HG03066 (cell line): Measurements from ENCODE around the gene ZBP1.

ENCODE experiments used
- ATAC-seq: cut with Tn5 transposase; IDR thresholded peaks from one replicate; pipeline ENCODE4 v1.9.1; 2021; ENCODE audit warnings: low read depth; ENCODE audit not compliant: unreplicated experiment

ZBP1 gene, protein sequence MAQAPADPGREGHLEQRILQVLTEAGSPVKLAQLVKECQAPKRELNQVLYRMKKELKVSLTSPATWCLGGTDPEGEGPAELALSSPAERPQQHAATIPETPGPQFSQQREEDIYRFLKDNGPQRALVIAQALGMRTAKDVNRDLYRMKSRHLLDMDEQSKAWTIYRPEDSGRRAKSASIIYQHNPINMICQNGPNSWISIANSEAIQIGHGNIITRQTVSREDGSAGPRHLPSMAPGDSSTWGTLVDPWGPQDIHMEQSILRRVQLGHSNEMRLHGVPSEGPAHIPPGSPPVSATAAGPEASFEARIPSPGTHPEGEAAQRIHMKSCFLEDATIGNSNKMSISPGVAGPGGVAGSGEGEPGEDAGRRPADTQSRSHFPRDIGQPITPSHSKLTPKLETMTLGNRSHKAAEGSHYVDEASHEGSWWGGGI

DNA sequence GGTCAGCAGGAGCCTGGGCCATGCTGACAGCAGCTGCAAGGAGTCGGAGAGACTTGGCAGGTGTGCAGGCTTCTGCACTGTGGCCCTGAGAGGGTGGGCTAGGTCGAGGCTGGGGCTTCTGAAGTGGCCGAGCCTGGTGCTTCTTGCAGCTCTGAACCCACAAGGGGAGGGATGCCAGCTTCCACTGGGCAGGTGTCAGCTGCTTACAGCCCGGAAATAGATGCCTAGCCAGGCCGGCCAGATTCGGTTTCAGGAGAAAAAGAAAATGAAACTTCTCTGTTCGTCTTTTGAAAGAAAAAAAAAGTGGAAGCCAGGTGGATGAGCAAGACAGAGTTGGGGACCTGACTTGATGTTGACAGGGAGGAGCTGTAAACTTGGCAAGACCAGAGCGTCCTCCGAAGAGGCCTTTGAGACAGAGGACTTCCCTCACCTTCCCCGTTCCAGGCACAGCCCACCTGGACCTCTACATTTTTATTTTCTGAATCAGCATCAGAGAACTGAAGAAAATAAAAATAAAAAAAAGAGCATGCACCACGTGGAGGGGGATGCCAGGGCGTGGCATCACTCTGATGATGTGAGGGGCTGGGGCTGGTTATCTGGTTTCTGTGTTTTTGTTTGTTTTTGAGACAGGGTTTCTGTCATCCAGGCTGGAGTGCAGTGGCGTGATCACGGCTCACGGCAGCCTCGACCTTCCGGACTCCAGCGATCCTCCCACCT is at the start of gene ZBP1:
Gene ZBP1, minus strand, starts transcription at position 153 of the 717 bp plus-strand sequence. Its CDS starts 131 bp downstream, at position 22.
- ATAC-seq = peak; percentile 54

DNA sequence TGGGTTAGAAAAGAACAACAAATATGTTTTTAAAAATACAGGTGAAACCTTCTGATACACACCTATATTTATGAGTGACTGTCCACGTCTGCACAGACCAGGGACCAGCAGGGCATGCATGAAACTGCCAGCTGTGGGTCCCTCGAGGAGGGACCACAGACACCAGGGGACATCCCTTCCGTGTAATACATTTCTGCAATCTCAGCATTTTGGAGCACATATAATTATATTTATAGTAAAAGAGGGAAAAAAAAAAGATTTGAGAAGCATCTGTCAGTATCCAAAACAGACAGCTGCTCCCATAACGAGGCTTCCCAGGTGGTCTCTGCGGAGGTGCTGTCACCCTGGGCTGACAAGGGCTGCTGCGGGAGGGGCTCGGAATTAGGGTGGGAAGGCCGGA is 49.4 kb upstream of the ZBP1 start:
- ATAC-seq = no peak

DNA sequence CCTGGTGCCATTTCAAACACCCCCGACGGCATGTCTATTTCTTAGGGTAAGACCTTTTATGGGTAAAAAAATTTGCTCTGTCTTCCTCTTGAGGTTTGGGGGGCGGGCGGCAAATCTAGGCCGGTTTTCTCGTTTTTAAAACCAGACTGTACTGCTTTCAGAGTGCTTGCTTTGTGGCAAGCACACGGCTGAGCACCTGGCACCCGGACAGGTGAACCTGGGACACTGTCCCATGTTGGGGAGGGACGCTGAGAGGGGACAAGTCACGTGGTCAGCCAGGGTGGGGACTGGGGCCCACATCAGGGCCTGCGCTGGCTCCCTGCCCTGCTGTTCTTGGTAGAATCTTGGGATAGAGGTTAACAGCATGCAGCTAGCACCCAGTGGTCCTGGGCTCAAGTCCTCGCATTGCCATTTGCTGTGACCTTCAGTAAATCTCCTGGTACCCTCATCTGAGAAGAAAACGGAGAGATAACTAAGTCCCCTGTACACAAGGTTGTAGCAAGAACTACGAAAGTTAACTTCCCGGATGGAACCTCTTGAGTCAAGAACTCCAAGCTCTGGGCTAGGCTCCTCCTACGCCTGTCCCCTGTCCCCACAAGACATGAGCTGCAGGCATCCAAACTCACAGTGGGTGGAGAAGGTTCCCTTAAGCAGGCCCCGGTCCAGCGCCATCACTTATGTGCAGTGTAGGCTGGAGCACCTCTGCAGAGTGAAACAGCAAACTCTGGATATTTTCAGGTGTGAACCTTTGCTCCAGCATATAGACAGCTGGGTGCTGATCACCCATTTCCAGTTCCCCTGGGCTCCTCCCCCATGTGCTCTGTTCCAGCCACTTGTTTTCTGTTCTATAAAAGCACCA is 47.9 kb upstream of the ZBP1 start:
- ATAC-seq = no peak

DNA sequence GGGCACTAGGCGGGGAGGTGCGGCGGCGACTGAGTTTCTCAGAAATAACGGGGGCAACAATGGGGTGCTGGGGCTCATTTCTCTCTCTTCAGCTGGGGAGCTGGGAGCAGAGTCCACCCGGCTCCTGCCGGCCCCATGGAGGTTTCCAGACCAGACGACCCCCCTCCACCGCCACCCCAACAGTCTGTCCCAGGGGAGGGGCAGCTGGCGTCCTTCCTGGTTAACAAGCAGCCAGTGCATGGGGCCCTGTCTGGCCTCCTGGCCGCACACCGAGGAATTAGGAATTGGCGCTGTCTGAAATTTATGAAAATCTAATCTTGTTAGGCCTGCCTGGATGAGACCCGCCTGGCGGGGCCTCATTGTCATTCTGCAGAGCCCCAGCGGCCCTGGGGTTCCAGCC is 47.2 kb upstream of the ZBP1 start:
- ATAC-seq = no peak

DNA sequence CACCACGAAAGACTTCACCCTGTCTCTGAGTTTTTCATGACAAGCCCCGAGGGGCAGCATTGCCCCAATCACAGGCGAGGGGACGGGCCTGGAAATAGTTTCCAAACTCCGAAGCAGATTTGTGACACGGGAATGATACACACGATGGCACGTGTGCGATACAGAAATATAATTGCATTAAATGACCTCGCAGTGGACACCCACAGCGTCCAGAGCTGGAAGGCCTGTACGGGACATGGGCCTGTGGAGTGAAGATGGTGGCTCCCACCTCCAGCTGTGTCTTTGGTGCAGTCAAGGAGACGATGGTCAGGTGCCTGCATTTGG is 46.6 kb upstream of the ZBP1 start:
- ATAC-seq = no peak

DNA sequence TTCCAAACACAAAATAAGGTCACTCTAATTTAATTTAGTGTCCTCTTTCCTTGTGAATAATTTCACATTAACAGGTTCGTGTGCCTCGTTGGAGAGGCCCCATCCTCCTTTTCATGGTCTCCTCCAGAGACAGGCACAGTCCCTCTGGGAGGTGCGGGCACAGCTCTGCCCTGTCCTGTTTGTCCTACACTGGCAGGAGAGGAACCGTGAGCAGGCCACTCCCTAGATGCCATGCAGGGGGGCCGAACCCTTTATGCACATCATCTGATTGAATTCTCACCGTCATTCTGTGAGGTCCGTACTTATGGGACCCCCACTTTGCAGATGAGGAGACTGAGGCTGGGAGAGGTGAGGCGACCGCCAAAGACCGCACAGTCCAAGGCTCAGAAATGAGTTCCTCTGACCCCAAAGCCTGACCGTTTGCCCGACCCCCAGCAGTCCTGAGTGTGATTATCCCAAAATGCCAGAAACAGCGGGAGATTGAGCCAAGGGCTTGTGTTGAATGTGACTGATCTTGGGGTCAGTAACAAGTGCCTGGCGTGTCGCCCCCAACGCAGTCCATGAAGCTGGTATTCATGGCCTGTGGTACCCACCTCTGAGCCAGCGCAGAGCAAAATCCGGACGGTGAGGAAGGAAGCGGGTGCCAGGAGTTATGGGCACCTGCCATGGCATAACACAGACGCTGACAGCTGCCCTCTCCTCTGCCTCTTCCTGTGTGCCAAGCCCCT is 46.0 kb upstream of the ZBP1 start:
- ATAC-seq = no peak

DNA sequence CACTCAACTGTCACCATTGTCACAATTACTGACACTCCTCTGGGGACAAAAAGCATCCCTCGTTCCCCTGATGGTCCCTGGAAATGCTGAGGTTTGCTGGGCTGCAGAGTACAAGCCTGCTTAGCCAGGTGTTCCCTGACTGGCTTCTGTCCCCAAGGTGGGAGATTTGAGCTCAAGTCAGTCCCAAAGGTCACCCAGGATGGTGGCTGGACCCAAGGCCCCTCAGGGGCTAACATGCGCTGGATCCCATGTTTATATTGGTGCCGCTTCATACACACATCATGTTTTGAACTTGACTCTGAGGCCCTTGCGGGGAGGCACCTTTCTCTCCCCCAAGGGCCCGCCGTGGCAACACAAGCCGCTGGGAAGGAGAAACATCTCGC is 45.4 kb upstream of the ZBP1 start:
- no peak for ATAC-seq

DNA sequence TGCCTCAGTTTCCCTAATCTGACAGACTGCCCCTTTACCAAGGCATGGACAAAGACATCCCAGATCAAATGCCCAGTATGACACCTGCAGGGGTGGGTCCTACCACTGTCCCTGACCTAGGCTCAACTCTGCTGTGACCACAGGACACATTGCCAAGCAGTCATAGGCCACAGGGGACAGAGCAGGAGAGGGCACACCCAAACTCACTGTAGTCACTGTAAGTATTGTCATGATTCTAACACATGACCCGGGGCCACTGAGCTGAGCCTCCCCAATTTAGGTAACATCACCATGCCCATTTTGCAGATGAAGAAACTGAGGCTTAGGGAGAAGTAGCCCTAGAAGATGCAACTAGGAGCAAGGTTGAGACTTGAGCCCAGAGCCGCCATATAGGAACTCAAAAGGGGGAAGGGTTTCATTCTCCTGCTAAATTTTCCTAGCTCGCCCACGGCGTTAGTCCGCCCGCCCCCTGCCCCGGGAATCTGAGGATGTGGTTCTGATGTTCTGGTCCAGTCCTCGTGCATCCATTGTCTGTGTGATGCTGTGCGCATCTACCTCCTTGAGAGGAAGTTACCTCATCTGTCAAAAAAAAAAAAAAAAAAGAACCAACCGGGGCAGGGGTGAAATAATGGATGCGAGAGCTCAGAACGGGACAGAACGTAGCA is 44.8 kb upstream of the ZBP1 start:
- ATAC-seq = no peak

DNA sequence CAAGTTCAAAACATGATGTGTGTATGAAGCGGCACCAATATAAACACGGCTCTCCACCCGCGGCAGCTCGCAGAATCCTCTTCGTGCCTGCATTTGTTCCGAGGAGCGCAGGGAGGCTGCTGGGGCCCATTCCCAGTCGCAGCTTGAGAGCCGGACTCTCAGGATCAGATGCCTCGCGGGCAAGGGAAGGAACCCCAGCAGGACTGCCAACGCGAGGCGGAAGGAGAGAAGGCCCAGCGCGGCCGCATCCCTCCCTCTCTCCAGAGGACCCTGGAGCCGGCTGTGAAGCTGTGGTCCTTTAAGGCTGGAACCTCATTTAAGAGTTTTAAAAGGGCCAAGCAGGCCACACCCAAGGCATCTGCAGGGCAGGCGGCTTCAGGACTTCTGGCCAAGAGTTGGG is 44.2 kb upstream of the ZBP1 start:
- no peak for ATAC-seq

DNA sequence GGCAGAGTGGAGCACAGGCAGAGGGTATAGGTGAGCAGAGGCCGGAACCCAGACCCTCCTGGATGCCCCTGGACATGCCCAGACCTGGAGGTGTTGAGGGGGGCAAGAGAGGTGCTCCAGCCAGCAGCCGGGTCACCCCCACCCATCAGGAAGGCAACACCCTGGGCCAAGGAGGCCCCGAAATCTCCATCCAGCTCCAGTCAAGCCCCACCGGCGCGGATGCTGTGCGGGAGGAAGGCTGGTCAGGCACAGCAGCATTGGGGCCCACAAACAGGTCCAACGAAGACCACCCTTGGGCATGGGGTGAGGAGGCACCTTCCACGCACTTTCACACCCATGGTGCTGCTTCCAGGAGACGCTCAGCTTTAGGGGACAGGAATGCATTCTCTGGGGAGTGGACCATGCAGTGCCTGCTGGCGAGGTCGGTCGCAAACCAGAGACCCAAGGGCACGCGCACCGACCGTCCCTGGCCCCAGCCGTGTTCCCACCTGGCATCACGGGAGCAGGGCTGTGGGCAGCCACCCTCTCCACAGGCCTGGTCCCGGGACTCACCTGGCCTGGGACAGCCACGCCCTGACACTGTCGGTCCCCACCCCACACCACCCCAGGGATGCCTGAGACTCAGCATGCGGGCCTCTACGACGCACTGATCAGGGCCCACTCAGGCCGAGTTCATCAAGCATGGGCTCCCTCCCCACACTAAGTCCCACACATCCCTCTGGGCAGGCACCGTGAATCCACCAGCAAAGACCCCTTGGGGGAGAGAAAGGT is 43.6 kb upstream of the ZBP1 start:
- ATAC-seq = no peak

DNA sequence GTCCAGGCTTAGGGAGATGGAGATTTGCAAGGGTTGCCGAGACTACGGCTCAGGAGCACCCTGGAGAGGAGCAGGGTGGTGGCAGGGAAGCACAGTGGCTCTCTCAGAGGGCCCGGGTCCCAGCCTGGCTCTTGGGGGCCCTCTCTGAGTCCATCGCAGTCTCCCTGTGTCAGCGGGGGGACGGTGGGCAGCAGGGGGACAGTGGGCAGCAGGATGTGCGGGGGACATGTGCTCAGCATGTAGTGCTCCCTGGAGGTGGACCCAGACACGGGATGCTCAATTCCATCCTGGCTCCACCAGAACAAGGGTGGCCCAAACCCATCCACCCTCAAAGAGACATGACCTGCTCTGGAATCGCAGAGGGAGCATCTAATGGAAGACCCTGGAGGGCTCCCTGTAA is 43.0 kb upstream of the ZBP1 start:
- ATAC-seq = no peak

DNA sequence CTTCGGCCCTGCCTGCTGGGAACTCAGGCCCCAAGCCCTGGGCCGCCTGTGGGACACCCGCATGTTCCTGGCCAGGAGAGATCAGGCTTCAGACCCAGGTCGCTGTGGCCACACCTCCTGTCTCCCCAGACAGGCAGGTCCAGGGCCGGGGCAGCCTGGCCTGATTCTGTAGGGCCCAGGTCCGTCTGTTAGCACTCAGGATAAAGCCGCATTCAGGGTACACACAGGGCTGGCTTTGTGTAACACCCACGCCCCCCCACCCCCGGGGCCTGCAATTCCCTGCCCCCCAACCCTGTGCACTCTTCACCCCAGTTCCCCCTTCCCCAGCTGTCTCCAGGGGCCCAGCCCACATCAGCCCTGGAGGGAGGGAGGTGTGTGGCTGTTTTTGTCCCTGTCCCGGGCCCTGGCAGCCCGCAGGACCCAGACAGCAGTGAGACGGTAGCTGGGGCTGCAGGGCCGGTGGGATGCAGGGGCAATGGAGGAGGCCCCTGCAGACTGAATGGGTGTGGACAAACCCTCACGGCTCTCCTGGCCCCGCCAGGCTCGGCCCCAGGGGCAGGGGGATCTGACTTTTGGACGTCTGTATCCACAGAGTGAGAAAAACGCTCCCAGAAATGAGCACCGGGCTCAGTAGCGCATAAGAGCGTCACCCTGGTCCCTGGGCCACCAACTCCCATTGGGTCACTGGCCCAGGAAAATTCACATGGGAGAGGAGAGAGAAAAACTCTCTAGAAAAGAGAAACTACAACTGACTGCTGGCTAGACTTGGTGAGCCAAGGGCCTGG is 42.4 kb upstream of the ZBP1 start:
- no peak for ATAC-seq

DNA sequence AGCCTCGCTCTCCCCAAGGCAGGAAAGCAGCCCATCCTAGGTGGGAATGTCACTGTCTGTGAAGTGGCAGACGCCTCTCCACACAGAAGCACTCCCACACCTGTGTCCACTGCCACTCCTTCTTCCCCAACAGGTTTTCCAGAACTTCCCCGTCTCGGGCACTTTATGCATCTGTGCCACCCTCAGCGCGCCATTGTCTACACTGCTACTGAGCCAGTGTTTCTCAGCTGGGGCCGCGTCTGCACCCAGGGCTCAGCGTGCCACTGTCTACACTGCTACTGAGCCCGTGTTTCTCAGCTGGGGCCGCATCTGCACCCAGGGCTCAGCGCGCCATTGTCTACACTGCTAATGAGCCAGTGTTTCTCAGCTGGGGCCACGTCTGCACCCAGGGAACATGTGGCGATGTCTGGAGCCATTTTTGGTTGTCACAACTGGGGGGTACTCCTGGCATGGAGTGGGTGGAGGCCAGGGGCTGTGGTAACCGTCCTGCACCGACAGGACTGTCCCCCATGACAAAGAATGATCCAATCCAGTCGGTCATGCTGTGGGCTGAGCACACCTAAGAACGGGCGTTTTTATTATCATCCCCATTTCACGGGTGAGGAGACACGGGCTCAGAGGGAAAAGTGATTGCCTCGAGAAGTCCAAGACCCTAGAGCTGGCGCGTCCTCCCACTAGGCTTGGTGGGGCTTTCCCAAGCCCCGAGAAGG is 41.7 kb upstream of the ZBP1 start:
- ATAC-seq = no peak

DNA sequence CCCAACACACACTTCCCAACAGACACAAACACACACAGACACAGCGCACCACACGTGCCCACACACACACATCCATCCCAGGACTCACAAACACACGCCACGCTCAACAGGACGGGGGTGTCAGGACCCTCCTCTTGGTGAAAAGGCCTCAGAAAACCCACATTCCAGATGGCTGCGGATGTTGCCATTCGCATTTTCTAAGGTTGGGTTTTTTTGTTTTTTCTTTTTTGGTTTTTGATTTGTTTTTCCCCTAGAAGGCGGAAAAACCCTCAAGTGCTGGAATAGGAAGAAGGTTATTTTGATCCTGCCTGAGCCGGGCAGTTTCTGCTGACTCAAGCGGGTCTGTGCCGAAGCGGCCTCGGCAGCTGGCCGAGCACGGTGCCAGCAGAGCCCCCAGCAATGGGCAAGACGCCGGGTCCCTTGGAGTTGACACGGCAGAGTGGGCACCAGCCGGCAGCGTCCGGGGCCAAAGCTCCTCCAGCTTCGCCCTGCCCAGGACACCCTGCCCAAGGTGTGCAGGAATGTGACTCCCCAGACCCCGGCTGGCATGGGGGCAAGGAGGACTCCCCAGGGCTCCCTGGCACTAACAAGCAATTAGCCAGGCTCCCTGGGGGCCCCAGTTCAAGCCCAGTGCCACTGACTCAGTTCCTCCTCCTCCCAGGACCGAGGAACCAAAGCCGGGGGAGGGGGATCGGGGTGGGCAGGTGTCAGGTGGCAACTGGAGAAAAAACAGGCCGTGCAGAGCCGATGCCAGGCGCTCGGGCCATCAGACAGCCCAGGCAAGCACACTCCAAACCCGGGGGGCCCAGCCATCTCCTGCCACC is 40.9 kb upstream of the ZBP1 start:
- ATAC-seq = no peak

DNA sequence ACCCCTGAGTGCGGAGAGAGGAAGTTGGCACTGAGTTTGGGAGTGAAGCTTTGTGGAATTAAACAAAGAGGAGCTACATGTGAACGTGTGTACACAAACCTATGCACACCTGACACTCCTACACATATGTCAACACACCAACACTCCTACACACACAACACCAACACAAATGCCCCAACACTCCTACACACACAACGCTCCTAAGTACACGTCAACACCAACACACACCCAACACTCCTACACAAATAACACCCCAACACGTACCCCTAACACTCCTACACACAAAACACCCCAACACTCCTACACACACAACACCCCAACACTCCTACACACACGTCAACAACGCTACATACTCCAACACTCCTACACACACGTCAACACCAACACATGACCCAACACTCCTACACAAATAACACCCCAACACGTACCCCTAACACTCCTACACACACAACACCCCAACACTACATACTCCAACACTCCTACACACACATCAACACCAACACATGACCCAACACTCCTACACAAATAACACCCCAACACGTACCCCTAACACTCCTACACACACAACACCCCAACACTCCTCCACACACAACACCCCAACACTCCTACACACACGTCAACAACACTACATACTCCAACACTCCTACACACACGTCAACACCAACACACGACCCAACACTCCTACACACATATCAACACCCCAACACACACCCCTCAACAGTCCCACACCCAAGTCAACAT is 40.1 kb upstream of the ZBP1 start:
- no peak for ATAC-seq

DNA sequence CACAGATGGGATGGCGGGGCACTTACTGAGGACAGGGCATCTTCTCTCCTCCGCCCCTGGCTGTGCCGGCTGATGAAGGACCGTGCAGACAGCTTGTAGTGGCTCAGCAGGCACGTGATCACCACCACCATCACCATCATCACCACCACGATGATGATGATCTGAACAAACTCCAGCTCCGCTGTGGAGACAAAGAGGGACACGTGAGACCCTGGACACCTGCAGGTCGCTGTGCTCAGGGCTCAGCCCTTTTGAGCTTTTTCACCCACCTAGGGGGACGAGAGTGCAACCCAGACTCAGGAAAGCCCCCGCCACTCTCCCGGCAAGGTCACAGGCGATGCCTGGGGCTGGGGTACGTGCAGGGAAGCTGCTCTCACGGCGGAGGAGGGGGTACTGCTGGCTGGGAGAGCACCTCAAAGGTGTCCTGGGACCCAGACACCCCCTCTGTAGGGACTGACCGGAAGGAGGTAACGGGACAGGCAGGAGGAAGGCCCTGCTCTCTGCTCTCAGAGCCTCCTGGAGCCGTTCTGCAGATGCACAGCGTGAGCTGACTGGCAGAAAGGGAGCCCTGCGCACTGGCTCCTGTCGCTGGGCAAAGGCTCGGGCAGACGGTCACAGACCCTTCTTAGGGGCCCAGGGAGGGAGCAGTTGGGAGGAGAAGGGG is 39.4 kb upstream of the ZBP1 start:
- no peak for ATAC-seq
